ENCODE measurements around the gene TAB3. TPM values are rescaled to one million over a fixed set of nuclear protein-coding genes. Genes with fewer than 3 reads are reported as not detected.
"Not testable (repeated sequence)": the region's sequence is repeated elsewhere in the genome, so short reads cannot be mapped to it uniquely, and the experiment has no call there.

TAB3 gene
- total and polyA plus RNA-seq, 3 experiments from 2014 or later: 7.6 to 21.4 (median 21.1) TPM

DNA sequence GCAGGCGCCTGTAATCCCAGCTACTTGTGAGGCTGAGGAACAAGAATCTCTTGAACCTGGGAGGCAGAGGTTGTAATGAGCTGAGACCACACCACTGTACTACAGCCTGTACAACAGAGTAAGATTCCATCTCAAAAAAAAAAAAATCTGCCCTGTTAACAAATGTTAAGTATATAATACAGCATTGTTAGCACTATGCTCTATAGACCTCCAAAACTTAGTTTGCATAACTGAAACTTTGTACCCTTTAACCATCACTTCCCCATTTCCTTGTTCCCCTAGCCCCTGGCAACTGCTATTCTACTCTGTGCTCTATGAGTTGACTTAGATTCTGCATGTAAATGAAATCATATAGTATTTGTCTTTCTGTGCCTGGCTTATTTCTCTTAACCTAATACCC, 76.7 kb downstream of the TAB3 start:
- Mint-ChIP-seq H3K9me3 (peaks cover 0 to 3% (median 0%) of the 10 kb centered on the region in 5 donors), H3K36me3 (no peaks in the 10 kb centered on the region), H3K4me3 (no peak overlapping the region), H3K4me1 (no peaks in the 10 kb centered on the region), H3K27me3 (peaks cover 0 to 1% of the 10 kb centered on the region in 2 donors), H3K27ac (no peak overlapping the region)
- Histone ChIP-seq H3K4me1 (ENCODE audit: insufficient read depth, low read length) (no peaks in the 10 kb centered on the region), H3K27me3 (ENCODE audit: insufficient read depth, low read length, poor library complexity, severe bottlenecking) (no peaks in the 10 kb centered on the region), H3K27ac (ENCODE audit: low read depth, low read length) (no peak overlapping the region), H3K36me3 (ENCODE audit: insufficient read depth, low read length) (no peaks in the 10 kb centered on the region), H3K9me3 (ENCODE audit: low read length) (no peaks in the 10 kb centered on the region), H3K4me3 (ENCODE audit: low read length) (no peak overlapping the region)
- ChIA-PET POLR2A (no interaction called here), CTCF (no interaction called here)
- DNase-seq: no peak

DNA sequence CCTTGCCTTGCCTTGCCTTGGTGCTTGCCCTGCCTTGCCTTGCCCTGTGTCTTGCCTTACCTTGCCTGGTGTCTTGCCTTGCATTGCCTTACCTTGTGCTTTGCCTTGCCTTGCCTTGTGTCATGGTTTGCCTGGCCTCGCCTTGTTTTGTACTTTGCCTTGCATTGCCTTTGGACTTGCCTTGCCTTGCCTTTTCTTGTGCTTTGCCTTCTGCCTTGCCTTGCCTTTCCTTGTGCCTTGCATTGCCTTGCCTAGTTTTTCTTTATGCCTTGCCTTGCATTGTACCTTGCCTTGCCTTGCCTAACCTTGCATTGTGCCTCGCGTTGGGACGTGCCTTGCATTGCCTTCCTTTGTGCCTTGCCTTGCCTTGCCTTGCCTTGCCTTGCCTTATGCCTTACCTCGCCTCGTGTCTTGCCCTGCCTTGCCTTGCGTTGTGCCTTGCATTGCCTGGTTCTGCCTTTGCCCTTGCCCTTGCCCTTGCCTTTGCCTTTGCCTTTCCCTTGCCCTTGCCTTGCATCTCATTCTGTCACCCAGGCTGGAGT, 82.8 kb downstream of the TAB3 start:
- Histone ChIP-seq H3K27ac (ENCODE audit: low read depth, low read length) (no peak overlapping the region), H3K9me3 (ENCODE audit: low read length) (no peaks in the 10 kb centered on the region), H3K36me3 (ENCODE audit: insufficient read depth, low read length) (no peaks in the 10 kb centered on the region), H3K4me3 (ENCODE audit: low read length) (no peak overlapping the region), H3K4me1 (ENCODE audit: insufficient read depth, low read length) (no peaks in the 10 kb centered on the region), H3K27me3 (ENCODE audit: insufficient read depth, low read length, poor library complexity, severe bottlenecking) (no peaks in the 10 kb centered on the region)
- no peaks in the 10 kb centered on the region for H3K36me3 Mint-ChIP-seq
- H3K4me1 Mint-ChIP-seq: no peaks in the 10 kb centered on the region
- no peak for DNase-seq
- peaks cover 0 to 4% (median 0%) of the 10 kb centered on the region in 5 donors for H3K9me3 Mint-ChIP-seq
- ChIA-PET POLR2A (no interaction called here), CTCF (no interaction called here)
- H3K4me3 Mint-ChIP-seq: no peak overlapping the region
- H3K27me3 Mint-ChIP-seq: no peaks in the 10 kb centered on the region
- no peak overlapping the region for H3K27ac Mint-ChIP-seq

DNA sequence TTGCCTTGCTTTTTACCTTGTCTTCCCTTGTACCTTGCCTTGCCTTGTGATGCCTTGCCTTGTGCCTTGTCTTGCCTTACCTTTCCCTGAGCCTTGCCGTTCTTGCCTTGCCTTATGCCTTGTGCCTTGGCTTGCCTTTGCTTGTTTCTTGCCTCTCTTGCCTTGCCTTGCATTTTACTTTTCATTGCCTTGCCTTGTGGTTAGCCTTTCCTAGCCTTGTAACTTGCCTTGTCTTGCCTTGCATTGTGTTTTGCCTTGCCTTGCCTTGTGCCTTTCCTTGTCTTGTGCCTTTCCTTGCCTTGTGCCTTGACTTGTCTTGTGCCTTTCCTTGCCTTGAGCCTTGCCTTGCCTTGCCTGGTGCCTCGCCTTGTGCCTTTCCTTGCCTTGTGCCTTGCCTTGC, 84.6 kb downstream of the TAB3 start:
- Mint-ChIP-seq H3K4me1 (no peaks in the 10 kb centered on the region), H3K4me3 (no peak overlapping the region), H3K27ac (no peak overlapping the region), H3K36me3 (no peaks in the 10 kb centered on the region), H3K27me3 (no peaks in the 10 kb centered on the region), H3K9me3 (peaks cover 0 to 4% (median 0%) of the 10 kb centered on the region in 5 donors)
- H3K36me3 ChIP-seq (ENCODE audit: insufficient read depth, low read length): no peaks in the 10 kb centered on the region
- no peaks in the 10 kb centered on the region for H3K9me3 ChIP-seq (ENCODE audit: low read length)
- DNase-seq: no peak
- ChIA-PET POLR2A (no interaction called here), CTCF (no interaction called here)
- no peaks in the 10 kb centered on the region for H3K4me1 ChIP-seq (ENCODE audit: insufficient read depth, low read length)
- no peaks in the 10 kb centered on the region for H3K27me3 ChIP-seq (ENCODE audit: insufficient read depth, low read length, poor library complexity, severe bottlenecking)
- no peak overlapping the region for H3K4me3 ChIP-seq (ENCODE audit: low read length)
- no peak overlapping the region for H3K27ac ChIP-seq (ENCODE audit: low read depth, low read length)

DNA sequence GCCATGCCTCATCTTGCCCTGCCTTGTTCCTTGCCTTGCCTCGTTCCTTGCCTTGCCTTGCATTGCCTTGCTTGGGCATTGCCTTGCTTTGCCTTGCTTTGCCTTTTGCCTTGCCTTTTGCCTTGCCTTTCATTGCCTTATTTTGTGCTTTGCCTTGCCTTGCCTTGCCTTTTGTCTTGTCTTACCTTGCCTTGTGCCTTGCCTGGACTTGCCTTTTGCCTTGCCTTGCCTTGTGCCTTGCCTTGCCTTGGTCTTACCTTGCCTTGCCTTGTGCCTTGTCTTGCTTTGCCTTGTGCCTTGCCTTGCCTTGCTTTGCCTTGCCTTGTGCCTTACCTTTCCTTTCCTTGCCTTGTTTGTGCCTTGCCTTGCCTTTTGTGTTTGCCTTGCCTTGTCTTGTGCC, 88.2 kb downstream of the TAB3 start:
- DNase-seq: no peak
- Mint-ChIP-seq H3K4me1 (no peaks in the 10 kb centered on the region), H3K4me3 (no peak overlapping the region), H3K27me3 (no peaks in the 10 kb centered on the region), H3K9me3 (no peaks in the 10 kb centered on the region), H3K27ac (no peak overlapping the region), H3K36me3 (no peaks in the 10 kb centered on the region)
- no peaks in the 10 kb centered on the region for H3K27me3 ChIP-seq (ENCODE audit: insufficient read depth, low read length, poor library complexity, severe bottlenecking)
- no peaks in the 10 kb centered on the region for H3K4me1 ChIP-seq (ENCODE audit: insufficient read depth, low read length)
- ChIA-PET POLR2A (no interaction called here), CTCF (no interaction called here)
- no peak overlapping the region for H3K27ac ChIP-seq (ENCODE audit: low read depth, low read length)
- H3K9me3 ChIP-seq (ENCODE audit: low read length): no peaks in the 10 kb centered on the region
- H3K36me3 ChIP-seq (ENCODE audit: insufficient read depth, low read length): no peaks in the 10 kb centered on the region
- H3K4me3 ChIP-seq (ENCODE audit: low read length): no peak overlapping the region

DNA sequence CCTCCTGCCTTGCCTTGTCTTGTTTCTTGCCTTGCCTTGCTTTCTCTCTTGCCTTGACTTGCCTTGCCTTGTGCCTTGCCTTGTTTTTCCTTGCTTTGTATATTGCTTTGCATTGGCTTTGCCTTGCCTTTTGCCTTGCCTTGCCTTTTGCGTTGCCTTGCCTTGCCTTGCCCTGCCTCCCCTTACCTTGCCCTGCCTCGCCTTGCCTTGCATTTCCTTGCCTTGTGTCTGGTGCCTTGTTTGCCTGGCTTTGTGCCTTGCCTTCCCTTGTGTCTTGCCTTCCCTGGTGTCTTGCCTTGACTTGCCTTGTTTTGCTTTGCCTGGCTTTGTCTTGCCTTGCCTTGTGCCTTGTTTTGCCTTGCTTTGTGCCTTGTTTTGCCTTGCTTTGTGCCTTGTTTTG, 89.7 kb downstream of the TAB3 start:
- Histone ChIP-seq H3K4me3 (ENCODE audit: low read length) (no peak overlapping the region), H3K36me3 (ENCODE audit: insufficient read depth, low read length) (no peaks in the 10 kb centered on the region), H3K27ac (ENCODE audit: low read depth, low read length) (no peak overlapping the region), H3K4me1 (ENCODE audit: insufficient read depth, low read length) (no peaks in the 10 kb centered on the region), H3K27me3 (ENCODE audit: insufficient read depth, low read length, poor library complexity, severe bottlenecking) (no peaks in the 10 kb centered on the region), H3K9me3 (ENCODE audit: low read length) (no peaks in the 10 kb centered on the region)
- Mint-ChIP-seq H3K27ac (no peak overlapping the region), H3K36me3 (no peaks in the 10 kb centered on the region), H3K27me3 (no peaks in the 10 kb centered on the region), H3K4me1 (no peaks in the 10 kb centered on the region), H3K9me3 (no peaks in the 10 kb centered on the region), H3K4me3 (no peak overlapping the region)
- POLR2A ChIA-PET: no interaction called here
- no peak for DNase-seq
- CTCF ChIA-PET: no interaction called here

DNA sequence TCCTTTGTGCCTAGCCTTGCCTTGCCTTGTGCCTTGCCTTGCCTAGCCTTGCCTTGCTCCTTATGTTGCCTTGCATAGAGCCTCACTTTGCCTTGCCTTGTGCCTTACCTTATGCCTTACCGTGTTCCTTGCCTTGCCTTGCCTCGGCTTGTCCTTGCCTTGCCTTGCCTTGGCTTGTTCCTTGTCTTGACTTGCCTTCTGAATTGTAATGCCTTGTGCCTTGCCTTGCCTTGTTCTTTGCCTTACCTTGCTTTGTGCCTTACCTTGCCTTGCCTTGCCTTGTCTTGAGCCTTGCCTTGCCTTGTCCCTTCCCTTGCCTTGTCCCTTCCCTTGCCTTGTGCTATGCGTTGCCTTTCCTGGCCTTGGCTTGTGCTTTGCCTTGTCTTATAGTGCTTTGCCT, 90.2 kb downstream of the TAB3 start:
- no peaks in the 10 kb centered on the region for H3K4me1 ChIP-seq (ENCODE audit: insufficient read depth, low read length)
- no peak overlapping the region for H3K4me3 ChIP-seq (ENCODE audit: low read length)
- no peaks in the 10 kb centered on the region for H3K36me3 Mint-ChIP-seq
- no peaks in the 10 kb centered on the region for H3K27me3 ChIP-seq (ENCODE audit: insufficient read depth, low read length, poor library complexity, severe bottlenecking)
- ChIA-PET CTCF (no interaction called here), POLR2A (no interaction called here)
- no peak for DNase-seq
- no peaks in the 10 kb centered on the region for H3K27me3 Mint-ChIP-seq
- H3K9me3 Mint-ChIP-seq: no peaks in the 10 kb centered on the region
- no peaks in the 10 kb centered on the region for H3K36me3 ChIP-seq (ENCODE audit: insufficient read depth, low read length)
- no peaks in the 10 kb centered on the region for H3K9me3 ChIP-seq (ENCODE audit: low read length)
- H3K27ac ChIP-seq (ENCODE audit: low read depth, low read length): no peak overlapping the region
- no peak overlapping the region for H3K27ac Mint-ChIP-seq
- no peaks in the 10 kb centered on the region for H3K4me1 Mint-ChIP-seq
- H3K4me3 Mint-ChIP-seq: no peak overlapping the region

DNA sequence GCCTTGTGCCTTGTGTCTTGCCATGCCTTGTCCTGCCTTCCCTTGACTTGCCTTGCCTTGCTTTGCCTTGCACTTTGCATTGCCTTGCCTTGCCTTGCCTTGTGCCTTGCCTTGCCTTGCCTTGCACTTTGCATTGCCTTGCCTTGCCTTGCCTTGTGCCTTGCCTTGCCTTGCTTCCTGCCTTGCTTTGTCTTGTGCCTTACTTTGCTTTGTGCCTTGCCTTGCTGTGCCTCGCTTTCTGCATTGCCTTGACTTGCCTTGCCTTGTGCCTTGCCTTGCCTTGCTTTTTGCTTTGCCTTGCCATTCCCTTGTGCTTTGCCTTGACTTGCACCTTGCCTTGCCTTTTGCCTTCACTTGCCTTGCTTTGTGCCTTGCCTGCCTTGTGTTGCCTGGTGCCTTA, 91.8 kb downstream of the TAB3 start:
- H3K27me3 ChIP-seq (ENCODE audit: insufficient read depth, low read length, poor library complexity, severe bottlenecking); H3K9me3 Mint-ChIP-seq; H3K36me3 ChIP-seq (ENCODE audit: insufficient read depth, low read length); H3K4me3 ChIP-seq (ENCODE audit: low read length); H3K36me3 Mint-ChIP-seq; H3K27ac ChIP-seq (ENCODE audit: low read depth, low read length); DNase-seq; H3K4me3 Mint-ChIP-seq; H3K27me3 Mint-ChIP-seq; H3K4me1 Mint-ChIP-seq; CTCF ChIA-PET; H3K9me3 ChIP-seq (ENCODE audit: low read length); H3K4me1 ChIP-seq (ENCODE audit: insufficient read depth, low read length); H3K27ac Mint-ChIP-seq; POLR2A ChIA-PET: not testable (repeated sequence)

DNA sequence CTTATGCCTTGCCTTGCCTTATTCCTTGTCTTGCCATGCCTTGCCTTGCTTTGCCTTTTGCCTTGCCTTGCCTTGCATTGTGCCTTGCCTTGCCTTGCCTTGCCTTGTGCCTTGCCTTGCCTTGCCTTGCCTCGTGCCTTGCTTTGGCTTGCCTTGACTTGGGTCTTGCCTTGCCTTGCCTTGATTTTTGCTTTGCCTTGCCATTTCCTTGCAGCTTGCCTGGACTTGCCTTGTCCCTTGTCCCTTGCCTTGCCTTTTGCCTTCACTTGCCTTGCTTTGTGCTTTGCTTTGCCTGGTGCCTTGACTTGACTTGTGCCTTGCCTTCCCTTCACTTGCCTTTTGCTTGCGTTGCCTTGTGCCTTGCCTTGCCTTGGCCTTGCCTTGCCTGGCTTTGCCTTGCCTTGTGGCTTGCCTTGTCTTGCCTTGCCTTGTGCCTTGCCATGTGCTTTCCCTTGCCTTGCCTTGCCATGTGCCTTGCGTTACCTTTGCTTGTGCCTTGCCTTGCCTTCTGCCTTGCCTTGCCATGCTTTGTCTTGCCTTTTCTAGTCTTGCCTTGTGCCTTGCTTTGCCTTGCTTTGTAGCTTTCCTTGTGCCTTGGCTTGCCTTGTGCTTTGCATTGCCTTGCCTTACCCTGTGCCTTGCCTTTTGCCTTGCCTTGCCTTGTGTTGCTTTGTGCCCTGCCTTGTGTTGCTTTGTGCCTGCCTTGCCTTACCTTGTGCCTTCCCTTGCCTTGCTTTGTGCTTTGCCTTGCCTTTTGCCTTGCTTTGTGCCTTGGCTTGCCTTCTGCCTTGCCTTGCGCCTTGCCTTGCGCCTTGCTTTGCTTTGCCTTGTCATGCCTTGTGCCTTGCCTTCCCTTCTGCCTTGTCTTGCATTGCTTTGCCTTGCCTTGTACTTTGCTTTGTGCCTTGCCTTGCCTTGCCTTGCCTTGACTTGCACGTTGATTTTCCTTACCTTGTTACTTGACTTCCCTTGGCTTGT, 92.8 kb downstream of the TAB3 start:
- ChIA-PET POLR2A (no interaction called here), CTCF (no interaction called here)
- Mint-ChIP-seq H3K4me3 (no peak overlapping the region), H3K27ac (no peak overlapping the region), H3K36me3 (no peaks in the 10 kb centered on the region), H3K27me3 (peaks cover 0 to 1% of the 10 kb centered on the region in 2 donors), H3K9me3 (no peaks in the 10 kb centered on the region), H3K4me1 (no peaks in the 10 kb centered on the region)
- Histone ChIP-seq H3K9me3 (ENCODE audit: low read length) (no peaks in the 10 kb centered on the region), H3K4me3 (ENCODE audit: low read length) (no peak overlapping the region), H3K27me3 (ENCODE audit: insufficient read depth, low read length, poor library complexity, severe bottlenecking) (no peaks in the 10 kb centered on the region), H3K4me1 (ENCODE audit: insufficient read depth, low read length) (no peaks in the 10 kb centered on the region), H3K27ac (ENCODE audit: low read depth, low read length) (no peak overlapping the region), H3K36me3 (ENCODE audit: insufficient read depth, low read length) (no peaks in the 10 kb centered on the region)
- DNase-seq: no peak
